Non-pigmented ciliary epithelial cell (primary cell): Measurements from ENCODE around the gene INPP5K.

Experiments used
- DNase-seq: peaks from one replicate; pipeline ENCODE4 v3.0.0-alpha.2; 2010; ENCODE audit warnings: low read depth

Gene INPP5K

GRCh38 chr17:1485423-1486376 lies 30.7 kb downstream of the INPP5K start:
- no peak for DNase-seq

- DNase-seq: no peak
Observed at GRCh38 chr17:1484676-1485422, 31.6 kb downstream of the INPP5K start.

GRCh38 chr17:1484060-1484535 lies 32.3 kb downstream of the INPP5K start:
- DNase-seq: no peak

- no peak for DNase-seq
Observed at GRCh38 chr17:1482680-1483079, 33.7 kb downstream of the INPP5K start.

GRCh38 chr17:1481736-1482135 lies 34.7 kb downstream of the INPP5K start:
- no peak for DNase-seq

- no peak for DNase-seq
Observed at GRCh38 chr17:1480747-1481465, 35.5 kb downstream of the INPP5K start.

GRCh38 chr17:1478418-1478817 lies 38.0 kb downstream of the INPP5K start:
- DNase-seq: no peak

- no peak for DNase-seq
Observed at GRCh38 chr17:1475321-1475854, 41.0 kb downstream of the INPP5K start.

- DNase-seq: no peak
Observed at GRCh38 chr17:1474402-1475189, 41.8 kb downstream of the INPP5K start.

- no peak for DNase-seq
Observed at GRCh38 chr17:1473841-1474240, 42.6 kb downstream of the INPP5K start.

- no peak for DNase-seq
Observed at GRCh38 chr17:1473170-1473569, 43.2 kb downstream of the INPP5K start.

GRCh38 chr17:1471911-1472821 lies 44.2 kb downstream of the INPP5K start:
- no peak for DNase-seq

GRCh38 chr17:1471490-1471889 lies 44.9 kb downstream of the INPP5K start:
- DNase-seq: no peak

- no peak for DNase-seq
Observed at GRCh38 chr17:1470755-1471462, 45.5 kb downstream of the INPP5K start.

GRCh38 chr17:1470071-1470754 lies 46.2 kb downstream of the INPP5K start:
- no peak for DNase-seq

- no peak for DNase-seq
Observed at GRCh38 chr17:1469231-1469852, 47.1 kb downstream of the INPP5K start.

GRCh38 chr17:1467898-1468492 lies 48.4 kb downstream of the INPP5K start:
- no peak for DNase-seq

GRCh38 chr17:1467258-1467657 lies 49.2 kb downstream of the INPP5K start:
- DNase-seq: no peak
